GM12891 (cell line): ENCODE measurements around the gene NBAS.
"Not testable (repeated sequence)": the region's sequence is repeated elsewhere in the genome, so short reads cannot be mapped to it uniquely, and the experiment has no call there.

Experiments
- DNase-seq: peaks from one replicate; pipeline ENCODE4 v3.0.0; 2011; ENCODE audit warnings: low spot score; ENCODE audit not compliant: insufficient read length
- FAIRE-seq: peaks from 2 replicates; lab custom pipeline; 2011; peaks lifted over from hg19 to GRCh38; lab: Jason Lieb, UNC
- PAX5 ChIP-seq: IDR thresholded peaks from 2 replicates; pipeline ENCODE4 v1.6.1; 2011; ENCODE audit warnings: low read length, moderate library complexity, mild to moderate bottlenecking; ENCODE audit not compliant: insufficient read depth, severe bottlenecking
- POLR2A ChIP-seq: IDR thresholded peaks from 2 replicates; pipeline ENCODE4 v1.6.1; 2011; ENCODE audit warnings: low read depth, low read length, control low read depth
- POLR2AphosphoS5 ChIP-seq: IDR thresholded peaks from 2 replicates; pipeline ENCODE4 v1.6.1; 2011; ENCODE audit warnings: low read depth, low read length, control low read depth
- POU2F2 ChIP-seq: IDR thresholded peaks from 2 replicates; pipeline ENCODE4 v1.6.1; 2011; ENCODE audit warnings: low read depth, mild to moderate bottlenecking, control low read depth, low read length, moderate library complexity
- SPI1 ChIP-seq: IDR thresholded peaks from 2 replicates; pipeline ENCODE4 v1.6.1; 2011; ENCODE audit warnings: low read depth, low read length, control low read depth
- TAF1 ChIP-seq: IDR thresholded peaks from 2 replicates; pipeline ENCODE4 v1.6.1; 2011; ENCODE audit warnings: low read depth, low read length, control low read depth

Gene NBAS

DNA sequence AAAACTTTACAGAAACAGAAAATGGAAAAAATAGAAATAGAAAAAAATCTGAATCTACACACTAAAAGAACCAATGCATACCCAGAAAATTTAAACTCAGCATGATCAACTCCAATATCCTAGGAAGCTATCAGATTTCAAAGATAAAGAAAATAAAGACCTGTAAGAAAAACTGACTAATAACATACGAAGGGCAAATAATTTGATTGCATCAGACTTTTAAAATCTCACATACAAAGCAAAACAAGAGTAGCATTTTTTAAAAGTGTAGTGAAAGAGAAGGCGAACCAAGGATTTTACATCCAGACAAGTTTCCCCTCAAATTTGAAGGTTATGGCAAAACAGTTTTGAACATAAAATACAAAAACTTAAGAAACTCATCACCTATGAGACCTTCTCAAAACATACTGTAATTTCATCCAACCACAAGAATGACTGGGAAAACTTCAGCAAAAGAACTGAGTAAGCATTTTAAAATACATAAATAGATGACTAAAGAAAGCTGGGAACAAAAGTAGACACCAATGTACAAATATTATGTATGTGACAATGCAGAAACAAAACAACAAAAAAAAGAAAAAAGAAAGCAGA lies 54.8 kb downstream of the NBAS start:
- no peak for TF ChIP-seq PAX5
- no peak for TF ChIP-seq POLR2AphosphoS5
- no peak for TF ChIP-seq POLR2A
- no peak for TF ChIP-seq SPI1
- no peak for TF ChIP-seq TAF1
- TF ChIP-seq POU2F2 = no peak
- FAIRE-seq (no peak), DNase-seq (no peak)

- TF ChIP-seq TAF1 (no peak), POU2F2 (no peak)
- DNase-seq (no peak), FAIRE-seq (peak; percentile 23)
Observed at GRCh38 chr2:15504882-15505663, 56.1 kb downstream of the NBAS start.

DNA sequence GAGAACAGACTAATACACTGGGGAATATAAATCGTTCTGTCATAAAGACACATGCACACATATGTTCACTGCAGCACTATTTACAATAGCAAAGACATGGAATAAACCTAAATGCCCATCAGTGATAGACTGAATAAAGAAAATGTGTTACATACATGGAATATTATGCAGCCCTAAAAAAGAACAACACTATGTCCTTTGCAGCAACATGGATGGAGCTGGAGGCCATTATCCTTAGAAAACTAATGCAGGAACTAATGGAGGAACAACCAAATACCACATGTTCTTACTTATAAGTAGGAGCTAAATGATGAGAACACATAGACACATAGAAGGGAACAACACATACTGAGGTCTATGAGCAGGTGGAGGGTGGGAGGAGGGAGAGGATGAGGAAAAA lies 61.9 kb downstream of the NBAS start:
- FAIRE-seq, DNase-seq: not testable (repeated sequence)

DNA sequence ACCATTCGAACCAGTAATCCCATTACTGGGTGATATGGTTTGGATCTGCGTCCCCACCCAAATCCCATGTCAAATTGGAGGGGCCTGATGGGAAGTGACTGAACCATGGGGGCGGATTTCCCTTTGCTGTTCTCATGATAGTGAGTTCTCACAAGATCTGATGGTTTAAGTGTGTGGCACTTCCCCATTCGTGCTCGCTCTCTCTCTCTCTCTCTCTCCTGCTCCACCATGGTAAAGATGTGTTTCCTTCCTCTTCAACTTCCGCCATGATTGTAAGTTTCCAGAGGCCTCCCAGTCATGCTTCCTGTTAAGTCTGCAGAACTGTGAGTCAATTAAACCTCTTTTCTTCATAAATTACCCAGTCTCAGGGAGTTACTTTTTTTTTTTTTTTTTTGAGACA lies 62.6 kb downstream of the NBAS start:
- no peak for FAIRE-seq
- no peak for DNase-seq
- TF ChIP-seq SPI1 (no peak), TAF1 (no peak), POU2F2 (no peak), PAX5 (no peak), POLR2A (no peak)

- no peak for DNase-seq
- FAIRE-seq = no peak
- no peak for TF ChIP-seq PAX5
- TF ChIP-seq TAF1 = no peak
- TF ChIP-seq POU2F2 = no peak
- no peak for TF ChIP-seq POLR2AphosphoS5
- TF ChIP-seq SPI1 = no peak
- no peak for TF ChIP-seq POLR2A
Observed at GRCh38 chr2:15494877-15495276, 66.3 kb downstream of the NBAS start.

GRCh38 chr2:15492773-15493325 lies 68.3 kb downstream of the NBAS start:
- FAIRE-seq (no peak), DNase-seq (no peak)
- TF ChIP-seq PAX5 (no peak), SPI1 (no peak), POLR2AphosphoS5 (no peak), POU2F2 (no peak), POLR2A (no peak), TAF1 (no peak)

DNA sequence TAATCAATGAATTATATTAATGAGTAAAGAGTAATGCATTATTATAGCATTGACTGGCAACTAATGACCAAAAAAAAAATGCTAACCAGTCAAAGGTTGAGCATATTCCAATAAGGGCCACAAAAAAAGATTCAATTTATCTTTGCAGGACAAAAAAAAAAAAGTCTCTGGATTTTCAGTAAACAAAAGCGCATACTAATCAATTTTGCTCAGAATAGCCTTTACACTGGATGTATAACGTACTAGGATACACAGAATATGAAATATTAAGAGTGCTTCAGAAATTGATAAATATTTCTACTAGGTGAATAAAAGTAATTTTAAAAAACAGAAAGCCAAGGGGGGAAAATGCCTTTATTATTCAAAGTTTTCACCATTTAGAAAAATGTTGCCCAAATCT lies 74.4 kb downstream of the NBAS start:
- FAIRE-seq = no peak
- no peak for TF ChIP-seq POLR2A
- no peak for TF ChIP-seq POLR2AphosphoS5
- TF ChIP-seq TAF1 = no peak
- no peak for TF ChIP-seq SPI1
- no peak for TF ChIP-seq PAX5
- no peak for TF ChIP-seq POU2F2

GRCh38 chr2:15485949-15486348 lies 75.2 kb downstream of the NBAS start:
- no peak for DNase-seq
- no peak for TF ChIP-seq PAX5
- TF ChIP-seq SPI1 = no peak
- FAIRE-seq = no peak

More for the DNA sequence above, 74.4 kb downstream of the NBAS start:
- no peak for DNase-seq

- FAIRE-seq = no peak
Observed at GRCh38 chr2:15481000-15481399, 80.1 kb downstream of the NBAS start.

DNA sequence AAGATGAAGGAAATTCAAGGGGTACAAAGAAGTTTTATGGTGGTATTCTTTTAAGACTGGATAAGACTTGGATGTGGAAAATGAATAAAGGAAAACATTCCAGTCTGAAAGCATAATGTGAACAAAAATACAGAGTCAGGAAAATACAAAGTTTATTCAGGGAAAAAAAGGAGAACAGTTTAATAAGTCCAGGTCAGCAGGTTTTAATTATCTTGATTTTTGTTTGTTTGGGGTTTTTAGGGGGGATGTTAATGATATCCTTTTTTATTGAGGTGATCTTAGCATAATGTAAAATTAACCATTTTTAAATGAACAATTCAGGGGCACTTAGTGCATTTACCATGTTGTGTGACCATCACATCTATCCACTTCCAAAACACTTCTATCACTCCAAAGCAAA lies 80.6 kb downstream of the NBAS start:
- no peak for TF ChIP-seq PAX5
- TF ChIP-seq TAF1 = no peak
- TF ChIP-seq POLR2A = no peak
- no peak for TF ChIP-seq POLR2AphosphoS5
- TF ChIP-seq SPI1 = no peak
- TF ChIP-seq POU2F2 = no peak
- no peak for FAIRE-seq
- DNase-seq = no peak

More at GRCh38 chr2:15481000-15481399, 80.1 kb downstream of the NBAS start:
- TF ChIP-seq POLR2A (no peak), PAX5 (no peak), POLR2AphosphoS5 (no peak), POU2F2 (no peak), TAF1 (no peak), SPI1 (no peak)
- DNase-seq = no peak
